ENCODE data around the gene TWIST2. TPM values are rescaled to one million over a fixed set of nuclear protein-coding genes. Genes with fewer than 3 reads are reported as not detected.

TWIST2 gene
- total and polyA plus RNA-seq, 10 of the 15 experiments (the other 5 are each of a cell fraction or from before 2014, with no cell fraction given) = not detected

DNA sequence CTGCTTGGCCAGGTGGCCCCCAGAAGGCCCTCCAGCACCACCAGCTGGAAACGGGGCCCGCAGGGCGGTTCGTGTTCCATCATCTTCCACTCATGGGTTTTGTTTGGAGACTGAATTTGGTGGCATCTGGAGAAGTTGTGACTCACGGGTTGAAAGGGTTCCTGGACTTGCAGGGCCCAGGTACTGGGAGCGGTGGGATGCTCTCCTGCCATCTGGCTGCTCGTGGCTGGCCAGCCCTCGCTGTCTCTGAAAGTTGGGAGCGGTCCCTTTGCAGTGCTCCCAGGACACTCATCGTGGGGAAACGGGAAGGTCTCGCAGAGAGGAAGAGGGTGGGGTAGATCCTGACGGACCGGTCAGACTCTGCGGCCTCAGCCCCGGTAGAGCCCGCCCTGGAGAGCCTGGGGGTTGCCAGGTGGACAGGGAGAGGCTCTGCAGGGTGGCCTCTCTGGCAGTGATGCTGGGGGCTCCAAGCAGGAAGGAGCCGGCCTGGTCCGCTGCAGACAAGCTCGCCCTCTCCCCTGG, 47.5 kb downstream of the TWIST2 start:
- WGBS (ENCODE audit: insufficient coverage, insufficient replicate concordance, low lambda C conversion rate, missing lambda C conversion rate) = 42% methylated on average over 20 of the region's 20 CpGs
- intact Hi-C loops (cut with micrococcal nuclease; ENCODE audit: unreplicated experiment) = no loop called here
- in situ Hi-C loops (cut with MboI) = no loop called here
- ATAC-seq (no peak), FAIRE-seq (no peak), DNase-seq (ENCODE audit: low read depth, low spot score) (no peak)
- Histone ChIP-seq H3K4me3 (no peak overlapping the region), H3K27me3 (replicated peaks in 1 of 2; ENCODE audit: control insufficient read depth in 2 of 2, insufficient read depth in 2 of 2, low read length in 1 of 2) (peaks cover 0 to 2% of the 10 kb centered on the region in 2 experiments; a peak in 2 of 4 replicates), H3K9me3 (replicated peaks; ENCODE audit: control insufficient read depth, insufficient read depth, low read length) (no peaks in the 10 kb centered on the region), H3K4me2 (ENCODE audit: control insufficient read depth, insufficient read depth) (no peak overlapping the region), H3K9ac (ENCODE audit: control insufficient read depth, insufficient read depth, low read length) (no peak overlapping the region), H3K27ac (ENCODE audit: control insufficient read depth, insufficient read depth) (no peak overlapping the region), H2AFZ (ENCODE audit: control insufficient read depth, low read depth, low read length) (no peak overlapping the region), H3K36me3 (ENCODE audit: control insufficient read depth in 2 of 2, insufficient read depth in 2 of 2, low read length in 1 of 2) (no peaks in the 10 kb centered on the region), H3K79me2 (ENCODE audit: control insufficient read depth, insufficient read depth, low read length) (no peaks in the 10 kb centered on the region), H4K20me1 (ENCODE audit: control insufficient read depth, insufficient read depth) (no peaks in the 10 kb centered on the region), H3K4me1 (ENCODE audit: control insufficient read depth, insufficient read depth, low read length) (no peaks in the 10 kb centered on the region)
- ChIA-PET SMC1A (ENCODE audit: uncharacterized antibody, unreplicated experiment) (no interaction called here), CTCF (no interaction called here), POLR2A (no interaction called here), RAD21 (ENCODE audit: unreplicated experiment) (no interaction called here)
- TF ChIP-seq HCFC1 (IDR thresholded peaks at IDR 0.05; ENCODE audit: low read length) (no peak), BHLHE40 (IDR thresholded peaks at IDR 0.05; ENCODE audit: borderline replicate concordance in 1 of 2, low read depth in 2 of 2, low read length in 1 of 2) (no peak), GABPA (IDR thresholded peaks at IDR 0.05; ENCODE audit: low read depth) (no peak), STAT3 (IDR thresholded peaks at IDR 0.05; ENCODE audit: low read depth, low read length) (no peak), ASH2L (IDR thresholded peaks at IDR 0.05; ENCODE audit: borderline replicate concordance, low read depth) (no peak), TCF3 (IDR thresholded peaks at IDR 0.05; ENCODE audit: borderline replicate concordance, insufficient read depth, low read depth, low read length) (no peak), FOXK2 (IDR thresholded peaks at IDR 0.05) (no peak), IKZF2 (IDR thresholded peaks at IDR 0.05) (no peak)
- TF ChIP-seq, protein P1, sequence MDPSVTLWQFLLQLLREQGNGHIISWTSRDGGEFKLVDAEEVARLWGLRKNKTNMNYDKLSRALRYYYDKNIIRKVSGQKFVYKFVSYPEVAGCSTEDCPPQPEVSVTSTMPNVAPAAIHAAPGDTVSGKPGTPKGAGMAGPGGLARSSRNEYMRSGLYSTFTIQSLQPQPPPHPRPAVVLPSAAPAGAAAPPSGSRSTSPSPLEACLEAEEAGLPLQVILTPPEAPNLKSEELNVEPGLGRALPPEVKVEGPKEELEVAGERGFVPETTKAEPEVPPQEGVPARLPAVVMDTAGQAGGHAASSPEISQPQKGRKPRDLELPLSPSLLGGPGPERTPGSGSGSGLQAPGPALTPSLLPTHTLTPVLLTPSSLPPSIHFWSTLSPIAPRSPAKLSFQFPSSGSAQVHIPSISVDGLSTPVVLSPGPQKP (IDR thresholded peaks at IDR 0.05; ENCODE audit: low read depth, low read length) = no peak
- TF ChIP-seq, protein P2, sequence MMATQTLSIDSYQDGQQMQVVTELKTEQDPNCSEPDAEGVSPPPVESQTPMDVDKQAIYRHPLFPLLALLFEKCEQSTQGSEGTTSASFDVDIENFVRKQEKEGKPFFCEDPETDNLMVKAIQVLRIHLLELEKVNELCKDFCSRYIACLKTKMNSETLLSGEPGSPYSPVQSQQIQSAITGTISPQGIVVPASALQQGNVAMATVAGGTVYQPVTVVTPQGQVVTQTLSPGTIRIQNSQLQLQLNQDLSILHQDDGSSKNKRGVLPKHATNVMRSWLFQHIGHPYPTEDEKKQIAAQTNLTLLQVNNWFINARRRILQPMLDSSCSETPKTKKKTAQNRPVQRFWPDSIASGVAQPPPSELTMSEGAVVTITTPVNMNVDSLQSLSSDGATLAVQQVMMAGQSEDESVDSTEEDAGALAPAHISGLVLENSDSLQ (IDR thresholded peaks at IDR 0.05) = no peak
- TF ChIP-seq, protein P3, sequence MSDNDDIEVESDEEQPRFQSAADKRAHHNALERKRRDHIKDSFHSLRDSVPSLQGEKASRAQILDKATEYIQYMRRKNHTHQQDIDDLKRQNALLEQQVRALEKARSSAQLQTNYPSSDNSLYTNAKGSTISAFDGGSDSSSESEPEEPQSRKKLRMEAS (IDR thresholded peaks at IDR 0.05; ENCODE audit: low read depth, low read length) = no peak
- TF ChIP-seq, protein P4, sequence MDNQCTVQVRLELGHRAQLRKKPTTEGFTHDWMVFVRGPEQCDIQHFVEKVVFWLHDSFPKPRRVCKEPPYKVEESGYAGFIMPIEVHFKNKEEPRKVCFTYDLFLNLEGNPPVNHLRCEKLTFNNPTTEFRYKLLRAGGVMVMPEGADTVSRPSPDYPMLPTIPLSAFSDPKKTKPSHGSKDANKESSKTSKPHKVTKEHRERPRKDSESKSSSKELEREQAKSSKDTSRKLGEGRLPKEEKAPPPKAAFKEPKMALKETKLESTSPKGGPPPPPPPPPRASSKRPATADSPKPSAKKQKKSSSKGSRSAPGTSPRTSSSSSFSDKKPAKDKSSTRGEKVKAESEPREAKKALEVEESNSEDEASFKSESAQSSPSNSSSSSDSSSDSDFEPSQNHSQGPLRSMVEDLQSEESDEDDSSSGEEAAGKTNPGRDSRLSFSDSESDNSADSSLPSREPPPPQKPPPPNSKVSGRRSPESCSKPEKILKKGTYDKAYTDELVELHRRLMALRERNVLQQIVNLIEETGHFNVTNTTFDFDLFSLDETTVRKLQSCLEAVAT (IDR thresholded peaks at IDR 0.05) = no peak
- TF ChIP-seq, protein P5, sequence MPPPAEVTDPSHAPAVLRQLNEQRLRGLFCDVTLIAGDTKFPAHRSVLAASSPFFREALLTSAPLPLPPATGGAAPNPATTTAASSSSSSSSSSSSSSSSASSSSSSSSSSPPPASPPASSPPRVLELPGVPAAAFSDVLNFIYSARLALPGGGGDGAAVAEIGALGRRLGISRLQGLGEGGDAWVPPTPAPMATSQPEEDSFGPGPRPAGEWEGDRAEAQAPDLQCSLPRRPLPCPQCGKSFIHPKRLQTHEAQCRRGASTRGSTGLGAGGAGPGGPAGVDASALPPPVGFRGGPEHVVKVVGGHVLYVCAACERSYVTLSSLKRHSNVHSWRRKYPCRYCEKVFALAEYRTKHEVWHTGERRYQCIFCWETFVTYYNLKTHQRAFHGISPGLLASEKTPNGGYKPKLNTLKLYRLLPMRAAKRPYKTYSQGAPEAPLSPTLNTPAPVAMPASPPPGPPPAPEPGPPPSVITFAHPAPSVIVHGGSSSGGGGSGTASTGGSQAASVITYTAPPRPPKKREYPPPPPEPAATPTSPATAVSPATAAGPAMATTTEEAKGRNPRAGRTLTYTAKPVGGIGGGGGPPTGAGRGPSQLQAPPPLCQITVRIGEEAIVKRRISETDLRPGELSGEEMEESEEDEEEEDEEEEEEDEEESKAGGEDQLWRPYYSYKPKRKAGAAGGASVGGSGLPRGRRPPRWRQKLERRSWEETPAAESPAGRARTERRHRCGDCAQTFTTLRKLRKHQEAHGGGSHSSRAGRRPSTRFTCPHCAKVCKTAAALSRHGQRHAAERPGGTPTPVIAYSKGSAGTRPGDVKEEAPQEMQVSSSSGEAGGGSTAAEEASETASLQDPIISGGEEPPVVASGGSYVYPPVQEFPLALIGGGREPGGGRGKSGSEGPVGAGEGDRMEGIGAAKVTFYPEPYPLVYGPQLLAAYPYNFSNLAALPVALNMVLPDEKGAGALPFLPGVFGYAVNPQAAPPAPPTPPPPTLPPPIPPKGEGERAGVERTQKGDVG (CRISPR knock-in tag; IDR thresholded peaks at IDR 0.05) = no peak
- no TSS peak for BruUV-seq (replicated peaks)
